ENCODE data around the gene SORL1-AS1.
"Not testable (repeated sequence)": the region's sequence is repeated elsewhere in the genome, so short reads cannot be mapped to it uniquely, and the experiment has no call there.

SORL1-AS1 gene

GRCh38 chr11:121412711-121413415, 39.9 kb downstream of the SORL1-AS1 start:
- Histone ChIP-seq H3K27ac (ENCODE audit: low read depth, low read length) (no peak overlapping the region), H3K4me1 (ENCODE audit: control insufficient read depth, insufficient read depth, low read length) (peaks cover 10% of the 10 kb centered on the region), H3K4me3 (ENCODE audit: low read length) (no peak overlapping the region), H3K9ac (ENCODE audit: low read length) (no peak overlapping the region), H3K27me3 (ENCODE audit: control insufficient read depth, insufficient read depth, low read length) (no peaks in the 10 kb centered on the region), H3K36me3 (ENCODE audit: control insufficient read depth, insufficient read depth, low read length) (no peaks in the 10 kb centered on the region)

- no peaks in the 10 kb centered on the region for H3K27me3 ChIP-seq (ENCODE audit: control insufficient read depth, insufficient read depth, low read length)
- no peaks in the 10 kb centered on the region for H3K36me3 ChIP-seq (ENCODE audit: control insufficient read depth, insufficient read depth, low read length)
- no peak overlapping the region for H3K4me3 ChIP-seq (ENCODE audit: low read length)
- no peak overlapping the region for H3K9ac ChIP-seq (ENCODE audit: low read length)
- no peak overlapping the region for H3K27ac ChIP-seq (ENCODE audit: low read depth, low read length)
- peaks cover 6% of the 10 kb centered on the region for H3K4me1 ChIP-seq (ENCODE audit: control insufficient read depth, insufficient read depth, low read length)
Observed at GRCh38 chr11:121412000-121412587, 40.7 kb downstream of the SORL1-AS1 start.

- not testable (repeated sequence) for H3K36me3 ChIP-seq (ENCODE audit: control insufficient read depth, insufficient read depth, low read length); H3K27ac ChIP-seq (ENCODE audit: low read depth, low read length); H3K4me3 ChIP-seq (ENCODE audit: low read length); H3K4me1 ChIP-seq (ENCODE audit: control insufficient read depth, insufficient read depth, low read length); H3K9ac ChIP-seq (ENCODE audit: low read length); H3K27me3 ChIP-seq (ENCODE audit: control insufficient read depth, insufficient read depth, low read length)
Observed at GRCh38 chr11:121411330-121411729, 41.4 kb downstream of the SORL1-AS1 start.

- not testable (repeated sequence) for H3K9ac ChIP-seq (ENCODE audit: low read length); H3K36me3 ChIP-seq (ENCODE audit: control insufficient read depth, insufficient read depth, low read length); H3K27ac ChIP-seq (ENCODE audit: low read depth, low read length); H3K4me3 ChIP-seq (ENCODE audit: low read length); H3K4me1 ChIP-seq (ENCODE audit: control insufficient read depth, insufficient read depth, low read length); H3K27me3 ChIP-seq (ENCODE audit: control insufficient read depth, insufficient read depth, low read length)
Observed at GRCh38 chr11:121410041-121410440, 42.7 kb downstream of the SORL1-AS1 start.

GRCh38 chr11:121408830-121409229, 43.9 kb downstream of the SORL1-AS1 start:
- H3K9ac ChIP-seq (ENCODE audit: low read length): no peak overlapping the region
- no peak overlapping the region for H3K4me3 ChIP-seq (ENCODE audit: low read length)
- no peaks in the 10 kb centered on the region for H3K36me3 ChIP-seq (ENCODE audit: control insufficient read depth, insufficient read depth, low read length)
- no peaks in the 10 kb centered on the region for H3K4me1 ChIP-seq (ENCODE audit: control insufficient read depth, insufficient read depth, low read length)
- no peak overlapping the region for H3K27ac ChIP-seq (ENCODE audit: low read depth, low read length)
- H3K27me3 ChIP-seq (ENCODE audit: control insufficient read depth, insufficient read depth, low read length): no peaks in the 10 kb centered on the region

GRCh38 chr11:121406291-121406690, 46.5 kb downstream of the SORL1-AS1 start:
- no peak overlapping the region for H3K9ac ChIP-seq (ENCODE audit: low read length)
- H3K27me3 ChIP-seq (ENCODE audit: control insufficient read depth, insufficient read depth, low read length): no peaks in the 10 kb centered on the region
- H3K36me3 ChIP-seq (ENCODE audit: control insufficient read depth, insufficient read depth, low read length): no peaks in the 10 kb centered on the region
- H3K27ac ChIP-seq (ENCODE audit: low read depth, low read length): no peak overlapping the region
- no peak overlapping the region for H3K4me3 ChIP-seq (ENCODE audit: low read length)
- H3K4me1 ChIP-seq (ENCODE audit: control insufficient read depth, insufficient read depth, low read length): no peaks in the 10 kb centered on the region

GRCh38 chr11:121405646-121406045, 47.1 kb downstream of the SORL1-AS1 start:
- Histone ChIP-seq H3K27ac (ENCODE audit: low read depth, low read length) (no peak overlapping the region), H3K36me3 (ENCODE audit: control insufficient read depth, insufficient read depth, low read length) (no peaks in the 10 kb centered on the region), H3K27me3 (ENCODE audit: control insufficient read depth, insufficient read depth, low read length) (no peaks in the 10 kb centered on the region), H3K4me1 (ENCODE audit: control insufficient read depth, insufficient read depth, low read length) (no peaks in the 10 kb centered on the region), H3K9ac (ENCODE audit: low read length) (no peak overlapping the region), H3K4me3 (ENCODE audit: low read length) (no peak overlapping the region)

GRCh38 chr11:121394785-121395184, 58.0 kb downstream of the SORL1-AS1 start:
- Histone ChIP-seq H3K4me3 (ENCODE audit: low read length) (no peak overlapping the region), H3K27me3 (ENCODE audit: control insufficient read depth, insufficient read depth, low read length) (no peaks in the 10 kb centered on the region), H3K36me3 (ENCODE audit: control insufficient read depth, insufficient read depth, low read length) (no peaks in the 10 kb centered on the region), H3K9ac (ENCODE audit: low read length) (no peak overlapping the region), H3K4me1 (ENCODE audit: control insufficient read depth, insufficient read depth, low read length) (peaks cover 3% of the 10 kb centered on the region), H3K27ac (ENCODE audit: low read depth, low read length) (no peak overlapping the region)

- Histone ChIP-seq H3K27me3 (ENCODE audit: control insufficient read depth, insufficient read depth, low read length) (no peaks in the 10 kb centered on the region), H3K27ac (ENCODE audit: low read depth, low read length) (no peak overlapping the region), H3K36me3 (ENCODE audit: control insufficient read depth, insufficient read depth, low read length) (no peaks in the 10 kb centered on the region), H3K4me3 (ENCODE audit: low read length) (no peak overlapping the region), H3K9ac (ENCODE audit: low read length) (no peak overlapping the region), H3K4me1 (ENCODE audit: control insufficient read depth, insufficient read depth, low read length) (peaks cover 10% of the 10 kb centered on the region)
Observed at GRCh38 chr11:121393855-121394254, 58.9 kb downstream of the SORL1-AS1 start.

- Histone ChIP-seq H3K4me3 (ENCODE audit: low read length) (no peak overlapping the region), H3K27ac (ENCODE audit: low read depth, low read length) (no peak overlapping the region), H3K9ac (ENCODE audit: low read length) (no peak overlapping the region), H3K27me3 (ENCODE audit: control insufficient read depth, insufficient read depth, low read length) (no peaks in the 10 kb centered on the region), H3K36me3 (ENCODE audit: control insufficient read depth, insufficient read depth, low read length) (no peaks in the 10 kb centered on the region), H3K4me1 (ENCODE audit: control insufficient read depth, insufficient read depth, low read length) (peaks cover 10% of the 10 kb centered on the region)
Observed at GRCh38 chr11:121391914-121392313, 60.9 kb downstream of the SORL1-AS1 start.

- H3K27ac ChIP-seq (ENCODE audit: low read depth, low read length): peak overlapping the region; percentile 47
- no peaks in the 10 kb centered on the region for H3K27me3 ChIP-seq (ENCODE audit: control insufficient read depth, insufficient read depth, low read length)
- H3K4me3 ChIP-seq (ENCODE audit: low read length): no peak overlapping the region
- H3K9ac ChIP-seq (ENCODE audit: low read length): no peak overlapping the region
- H3K36me3 ChIP-seq (ENCODE audit: control insufficient read depth, insufficient read depth, low read length): no peaks in the 10 kb centered on the region
- H3K4me1 ChIP-seq (ENCODE audit: control insufficient read depth, insufficient read depth, low read length): peaks cover 10% of the 10 kb centered on the region
Observed at GRCh38 chr11:121389651-121390050, 63.1 kb downstream of the SORL1-AS1 start.

Data from rectal smooth muscle tissue (tissue), 1 donor.